Activated T-cell treated with anti-CD3 and anti-CD28 coated beads for 1 hour (primary cell): ENCODE results near the gene PCAT7.

Experiments used
- DNase-seq: peaks from one replicate; pipeline ENCODE4 v3.0.0-alpha.2; 2020; ENCODE audit warnings: low read depth

Gene PCAT7

DNA sequence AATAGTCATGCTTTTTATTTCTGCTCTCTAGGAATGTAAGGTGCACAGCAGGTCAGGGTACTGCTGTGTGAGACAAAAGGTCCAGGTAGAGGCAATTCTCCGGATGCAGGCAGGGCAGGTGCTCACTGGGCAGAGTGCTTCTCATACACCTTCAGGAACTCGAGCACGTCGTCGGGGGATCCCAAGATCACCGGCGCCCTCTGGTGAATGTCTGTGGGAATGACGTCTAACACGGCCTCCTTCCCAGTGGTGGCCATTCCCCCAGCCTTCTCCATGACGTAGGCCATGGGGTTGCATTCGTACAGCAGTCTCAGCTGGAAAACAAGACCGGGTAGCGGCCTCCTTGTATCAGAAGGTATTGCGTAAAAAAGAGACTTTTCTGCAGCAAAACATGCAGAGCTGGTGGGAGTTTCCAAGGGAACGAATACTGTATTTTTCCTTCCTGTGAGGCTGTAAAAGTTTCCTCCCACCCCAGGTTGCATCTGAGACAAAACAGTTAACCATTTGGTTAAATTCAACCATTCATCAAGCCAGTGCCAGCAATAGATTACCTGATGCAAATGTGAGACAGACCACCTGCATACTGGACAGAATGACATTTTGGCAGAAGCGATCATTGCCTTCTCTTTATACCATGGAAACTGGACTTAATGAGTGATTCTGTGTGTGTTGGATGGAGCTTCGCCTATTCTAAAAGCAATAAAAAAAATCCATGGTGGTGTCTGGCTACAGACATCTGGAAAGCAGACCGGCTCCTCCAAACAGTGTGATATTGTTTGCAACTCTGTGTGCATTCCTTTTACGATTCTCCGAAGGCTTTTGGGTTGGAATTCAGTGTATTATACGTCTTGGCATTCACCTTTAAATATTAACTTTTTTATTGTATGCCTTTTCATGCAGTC, 48.6 kb downstream of the PCAT7 start:
- peak; percentile 38 for DNase-seq

DNA sequence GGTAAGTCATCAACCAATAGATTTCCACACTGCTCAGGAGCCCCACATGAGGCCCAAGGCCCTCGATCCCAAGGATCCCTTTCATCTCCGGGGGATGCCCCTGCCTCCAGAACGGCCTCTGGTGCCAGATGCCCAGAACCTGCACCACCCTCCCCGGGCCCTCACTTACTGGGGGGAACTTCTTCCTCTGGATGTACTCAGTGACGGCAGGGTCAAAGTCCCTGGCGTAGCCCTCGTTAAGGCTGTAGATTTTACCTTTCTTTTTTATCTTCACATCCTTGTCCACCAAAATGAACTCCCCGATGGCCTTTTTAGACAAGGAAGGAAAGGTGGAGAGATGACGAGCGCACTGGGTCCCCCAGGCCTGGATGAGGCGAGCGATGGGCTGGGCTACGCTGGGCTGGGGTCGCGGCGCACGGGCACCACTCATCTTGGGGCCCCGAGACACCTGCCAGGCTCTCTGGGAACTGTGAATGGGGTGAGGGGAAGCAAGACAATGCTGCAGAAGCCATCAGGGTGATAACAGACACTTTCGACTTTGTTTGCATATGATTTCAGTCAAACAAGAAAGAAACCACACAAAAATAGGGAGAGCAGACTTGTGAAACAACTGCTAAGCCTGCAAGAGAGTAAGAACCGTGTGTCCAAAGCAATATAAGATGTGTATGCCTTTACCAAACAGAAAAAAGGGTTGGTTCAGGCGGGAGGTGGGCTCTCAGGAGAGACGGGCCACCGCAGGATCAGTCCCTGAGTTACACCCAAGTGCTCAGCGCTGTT, 52.0 kb downstream of the PCAT7 start:
- no peak for DNase-seq

DNA sequence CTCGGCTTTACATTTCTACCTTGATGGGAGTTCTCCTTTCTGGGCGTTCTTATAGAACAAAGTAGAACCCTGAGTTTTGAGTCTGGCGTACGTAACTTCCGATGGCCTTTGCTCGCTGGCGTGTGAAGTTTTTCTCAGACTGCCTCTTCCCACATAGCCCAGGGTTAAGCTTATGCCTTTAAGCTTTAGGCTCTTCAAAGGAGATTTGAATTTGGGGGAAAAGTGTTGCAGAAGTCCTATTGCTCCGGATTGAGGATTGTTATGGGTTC, 52.5 kb downstream of the PCAT7 start:
- no peak for DNase-seq

DNA sequence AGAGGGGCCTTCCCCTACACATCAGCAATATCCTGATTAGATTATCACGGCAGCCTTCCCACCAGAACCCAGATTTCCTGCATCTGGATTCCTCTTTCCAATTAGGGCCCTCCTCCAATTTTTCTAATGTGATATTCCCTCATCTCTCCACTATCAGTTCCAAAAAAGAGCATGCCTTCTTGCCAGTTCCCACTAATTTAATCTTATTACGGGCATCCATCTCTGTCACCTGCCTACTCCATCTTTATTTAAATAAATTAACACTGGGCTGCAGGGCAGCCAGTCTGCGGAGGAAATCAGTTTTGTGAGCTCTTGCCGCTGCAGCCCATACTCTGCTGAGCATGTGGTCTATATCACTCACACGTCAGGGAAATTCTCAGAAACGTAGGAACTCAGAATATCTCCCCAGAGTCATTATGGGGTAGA, 55.3 kb downstream of the PCAT7 start:
- DNase-seq: no peak

DNA sequence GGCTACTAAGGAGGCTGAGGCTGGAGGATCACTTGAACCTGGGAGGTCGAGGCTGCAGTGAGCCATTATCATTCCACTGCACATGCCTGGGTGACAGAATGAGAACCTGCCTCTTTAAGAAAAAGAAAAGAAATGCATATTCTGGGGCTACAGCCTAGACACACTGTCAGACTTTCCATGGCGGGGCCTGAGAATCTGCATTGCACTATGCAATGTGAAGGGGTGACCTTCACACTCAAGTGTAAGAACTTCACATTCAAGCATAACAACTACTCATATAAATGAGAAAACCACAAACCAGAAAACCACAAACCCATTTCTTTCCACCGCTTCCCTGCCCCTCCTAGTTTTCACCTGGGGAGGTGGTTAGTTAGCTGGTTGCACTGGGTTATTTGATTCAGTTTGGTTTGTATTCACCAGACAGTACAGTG, 56.8 kb downstream of the PCAT7 start:
- DNase-seq: no peak

DNA sequence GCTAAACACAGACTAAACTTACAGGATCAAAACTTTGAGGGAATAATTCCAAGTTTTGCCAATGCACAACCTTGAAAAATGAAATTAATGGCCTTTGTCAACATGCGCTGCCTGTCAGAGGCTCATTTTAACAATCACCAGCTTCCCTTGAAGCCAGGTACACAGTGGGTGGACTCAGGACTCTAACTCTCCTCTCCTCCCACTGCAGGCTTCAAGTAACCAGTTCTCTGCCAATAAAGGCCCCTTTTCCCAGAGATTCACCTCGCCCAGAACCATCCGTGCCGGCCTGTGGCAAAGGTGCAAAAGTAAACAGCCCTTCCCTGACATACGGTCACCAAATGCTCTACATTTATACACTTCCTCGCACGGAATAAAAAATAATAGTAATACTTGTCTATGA, 57.2 kb downstream of the PCAT7 start:
- no peak for DNase-seq

DNA sequence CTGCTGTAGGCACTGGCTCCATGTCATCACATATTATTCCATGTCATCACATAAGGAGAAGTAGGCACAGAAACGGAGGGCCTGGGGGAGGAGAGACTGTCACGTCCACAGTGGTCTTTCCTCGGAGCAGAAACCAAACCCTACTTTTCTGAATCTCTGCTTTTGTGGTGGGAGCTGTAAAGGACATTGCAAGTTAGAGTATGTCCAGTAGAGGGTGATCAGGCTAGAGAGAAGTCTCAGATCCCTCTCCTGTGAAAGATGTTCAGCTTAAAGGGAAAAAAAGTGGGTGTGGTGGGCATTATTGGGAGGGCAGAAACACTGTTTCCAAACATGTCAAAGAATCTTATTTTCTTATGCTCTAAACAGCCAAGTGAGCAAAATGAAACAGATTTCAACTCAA, 58.1 kb downstream of the PCAT7 start:
- no peak for DNase-seq

DNA sequence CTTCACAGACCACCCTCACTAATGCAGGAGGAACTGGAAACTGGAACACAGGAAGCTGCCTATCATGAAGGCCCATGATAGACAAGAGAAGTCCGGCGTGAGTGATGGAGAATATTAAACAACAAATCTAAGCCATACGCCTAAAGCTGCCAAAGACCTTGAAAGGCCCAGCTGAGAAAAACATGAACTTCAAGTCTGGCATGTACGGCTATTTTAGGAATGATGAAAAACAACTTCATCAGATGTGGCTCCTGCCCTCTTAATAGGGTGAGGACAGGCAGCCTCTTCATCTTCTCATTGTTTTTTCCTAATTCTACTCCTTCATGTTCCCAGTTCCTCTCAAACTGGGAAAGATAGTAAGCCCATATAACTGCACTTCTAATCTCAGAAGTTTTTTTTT, 64.1 kb downstream of the PCAT7 start:
- no peak for DNase-seq
